ENCODE results near the gene SLC35B1. TPM values are rescaled to one million over a fixed set of nuclear protein-coding genes. Genes with fewer than 3 reads are reported as not detected.

Gene SLC35B1
- total RNA-seq, 1 experiment from 2014 or later = 55.9 TPM

- TF ChIP-seq PRDM15 (CRISPR knock-in tag; IDR thresholded peaks at IDR 0.05) = no peak
- TF ChIP-seq ZNF121 (CRISPR knock-in tag; IDR thresholded peaks at IDR 0.05) = no peak
- no peak for TF ChIP-seq CREM (CRISPR knock-in tag; IDR thresholded peaks at IDR 0.05)
- no peak for TF ChIP-seq USF2 (CRISPR knock-in tag; IDR thresholded peaks at IDR 0.05)
- TF ChIP-seq JAZF1 (CRISPR knock-in tag; IDR thresholded peaks at IDR 0.05) = no peak
- TF ChIP-seq STAT6 (CRISPR knock-in tag; conservative IDR thresholded peaks at IDR 0.05; ENCODE audit: low read depth) = no peak
- TF ChIP-seq ZBTB21 (CRISPR knock-in tag; IDR thresholded peaks at IDR 0.05; ENCODE audit: borderline replicate concordance) = no peak
- no peak for TF ChIP-seq ZBTB43 (CRISPR knock-in tag; IDR thresholded peaks at IDR 0.05)
- TF ChIP-seq GRHL2 (CRISPR knock-in tag; IDR thresholded peaks at IDR 0.05; ENCODE audit: insufficient replicate concordance, severe bottlenecking) = no peak
- TF ChIP-seq AFF4 (CRISPR knock-in tag; IDR thresholded peaks at IDR 0.05; ENCODE audit: borderline replicate concordance) = no peak
- no peak for TF ChIP-seq FOXK1 (CRISPR knock-in tag; IDR thresholded peaks at IDR 0.05)
- no peak for TF ChIP-seq ZNF232 (CRISPR knock-in tag; IDR thresholded peaks at IDR 0.05)
- no peak for TF ChIP-seq MXD4 (CRISPR knock-in tag; IDR thresholded peaks at IDR 0.05; ENCODE audit: borderline replicate concordance)
- no peak for TF ChIP-seq ESRRA (CRISPR knock-in tag; IDR thresholded peaks at IDR 0.05; ENCODE audit: borderline replicate concordance)
- no peak for TF ChIP-seq ZNF671 (CRISPR knock-in tag; IDR thresholded peaks at IDR 0.05)
- TF ChIP-seq ZNF396 (CRISPR knock-in tag; IDR thresholded peaks at IDR 0.05; ENCODE audit: borderline replicate concordance) = no peak
- peaks cover 3% of the 10 kb centered on the region for H3K36me3 Mint-ChIP-seq
- ATAC-seq (no peak), DNase-seq (ENCODE audit: low spot score) (no peak)
- H3K27ac Mint-ChIP-seq = no peak overlapping the region
- H3K27me3 Mint-ChIP-seq (ENCODE audit: low read depth) = peaks cover 40% of the 10 kb centered on the region
- no peak overlapping the region for H3K4me3 Mint-ChIP-seq
- H3K9me3 Mint-ChIP-seq = peaks cover 6% of the 10 kb centered on the region
- CTCF ChIA-PET = no interaction called here
- peaks cover 15% of the 10 kb centered on the region for H3K4me1 Mint-ChIP-seq
- POLR2A ChIA-PET = no interaction called here
Measured at GRCh38 chr17:49680314-49680713, 27.4 kb downstream of the SLC35B1 start.

Data from WTC11 (cell line).